ENCODE measurements around the gene PPP1R12B.
"Not testable (repeated sequence)": the region's sequence is repeated elsewhere in the genome, so short reads cannot be mapped to it uniquely, and the experiment has no call there.

Gene PPP1R12B

DNA sequence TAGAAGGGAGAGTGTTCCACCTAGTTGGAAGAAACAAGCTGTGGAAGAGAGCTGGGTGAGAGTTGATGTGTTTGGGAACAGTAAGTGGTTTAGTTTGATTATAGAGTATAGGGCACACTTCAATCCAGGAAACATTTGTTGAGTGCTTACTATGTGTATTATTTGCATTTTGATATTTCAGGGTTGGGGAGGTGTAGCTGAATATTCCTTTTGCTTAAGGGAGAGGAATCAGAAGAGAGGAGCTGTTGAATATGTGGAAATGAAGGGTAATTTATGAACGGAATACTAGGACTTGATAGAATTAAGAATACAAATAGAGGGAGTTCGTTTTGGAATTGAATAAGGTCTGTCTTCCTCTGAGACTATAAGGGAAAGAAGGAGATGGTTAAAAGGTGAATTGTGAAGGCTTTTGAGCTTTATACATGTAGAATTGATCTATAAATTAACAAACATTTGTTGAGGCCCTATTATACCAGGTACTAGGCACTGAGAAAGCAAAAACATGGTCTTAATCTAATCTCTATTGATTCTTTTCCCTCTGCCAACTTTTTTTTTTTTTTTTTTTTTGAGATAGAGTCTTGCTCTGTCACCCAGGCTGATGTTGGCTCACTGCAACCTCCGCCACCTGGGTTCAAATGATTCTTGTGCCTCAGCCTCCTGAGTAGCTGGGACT, 72.1 kb downstream of the PPP1R12B start:
- not testable (repeated sequence) for H3K4me1 ChIP-seq (ENCODE audit: control insufficient read depth in 1 of 2, insufficient read depth in 1 of 2, low read depth in 1 of 2, low read length in 1 of 2); H3K27ac ChIP-seq; H3K9me3 ChIP-seq; H3K27me3 ChIP-seq; H3K4me3 ChIP-seq (ENCODE audit: low read depth in 1 of 2, low read length in 1 of 2)
- peaks cover 14% of the 10 kb centered on the region for H3K36me3 ChIP-seq

DNA sequence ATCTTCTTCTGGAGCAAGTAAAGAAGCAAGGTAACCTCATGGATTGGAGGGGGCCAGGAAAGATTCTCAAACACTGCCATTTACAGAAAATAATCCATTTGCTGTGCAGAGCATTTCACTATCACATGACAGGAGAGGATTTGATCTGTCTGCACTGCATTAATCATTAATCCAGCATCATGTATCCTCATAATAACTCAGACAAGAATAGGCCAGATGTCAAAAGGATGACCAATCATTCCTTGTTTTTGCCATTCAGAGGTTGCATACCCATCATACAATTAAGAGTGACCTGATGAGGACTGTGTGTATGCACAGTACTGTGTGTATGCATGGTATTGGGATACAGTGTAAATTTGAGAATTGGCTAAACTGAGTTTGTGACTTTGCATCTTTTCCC, 74.2 kb downstream of the PPP1R12B start:
- H3K27ac ChIP-seq; H3K27me3 ChIP-seq; H3K9me3 ChIP-seq; H3K4me3 ChIP-seq (ENCODE audit: low read depth in 1 of 2, low read length in 1 of 2); H3K4me1 ChIP-seq (ENCODE audit: control insufficient read depth in 1 of 2, insufficient read depth in 1 of 2, low read depth in 1 of 2, low read length in 1 of 2): not testable (repeated sequence)
- H3K36me3 ChIP-seq: peaks cover 19% of the 10 kb centered on the region

DNA sequence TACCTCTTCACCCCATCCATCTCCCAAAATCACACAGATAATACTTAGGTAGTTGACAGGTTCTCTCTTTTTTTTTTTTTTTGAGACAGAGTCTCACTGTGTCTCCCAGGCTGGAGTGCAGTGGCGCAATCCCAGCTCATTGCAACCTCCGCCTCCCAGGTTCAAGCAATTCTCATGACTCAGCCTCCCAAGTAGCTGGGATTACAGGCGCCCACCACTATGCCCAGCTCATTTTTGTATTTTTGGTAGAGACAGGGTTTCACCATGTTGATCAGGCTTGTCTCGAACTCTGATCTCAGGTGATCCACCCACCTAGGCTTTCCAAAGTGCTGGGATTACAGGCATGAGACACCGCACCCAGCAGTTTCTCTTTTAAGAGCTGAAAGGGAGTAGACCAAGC, 75.8 kb downstream of the PPP1R12B start:
- not testable (repeated sequence) for H3K27ac ChIP-seq; H3K4me3 ChIP-seq (ENCODE audit: low read depth in 1 of 2, low read length in 1 of 2); H3K27me3 ChIP-seq; H3K9me3 ChIP-seq; H3K4me1 ChIP-seq (ENCODE audit: control insufficient read depth in 1 of 2, insufficient read depth in 1 of 2, low read depth in 1 of 2, low read length in 1 of 2)
- peaks cover 19% of the 10 kb centered on the region for H3K36me3 ChIP-seq

DNA sequence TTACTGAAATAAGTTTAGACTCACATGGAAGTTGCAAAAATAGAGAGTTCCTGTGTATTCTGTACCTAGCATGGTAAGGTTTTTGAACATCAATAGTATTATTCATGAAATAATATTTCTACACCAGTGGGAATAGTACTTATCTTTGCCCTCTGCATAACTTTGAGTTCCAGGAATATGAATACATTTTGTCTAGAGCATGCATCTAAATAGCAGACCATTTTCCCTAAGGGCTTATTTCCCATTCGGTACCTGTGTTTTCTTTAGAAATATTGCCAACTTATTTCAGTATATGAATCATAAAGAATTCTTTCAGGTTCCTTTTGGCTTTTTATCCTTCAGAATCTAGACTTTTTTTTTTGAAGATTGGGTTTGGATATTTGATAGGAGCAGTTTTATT, 81.6 kb downstream of the PPP1R12B start:
- H3K4me3 ChIP-seq (ENCODE audit: low read depth in 1 of 2, low read length in 1 of 2); H3K27me3 ChIP-seq; H3K4me1 ChIP-seq (ENCODE audit: control insufficient read depth in 1 of 2, insufficient read depth in 1 of 2, low read depth in 1 of 2, low read length in 1 of 2); H3K27ac ChIP-seq; H3K9me3 ChIP-seq: not testable (repeated sequence)
- peaks cover 50% of the 10 kb centered on the region for H3K36me3 ChIP-seq

DNA sequence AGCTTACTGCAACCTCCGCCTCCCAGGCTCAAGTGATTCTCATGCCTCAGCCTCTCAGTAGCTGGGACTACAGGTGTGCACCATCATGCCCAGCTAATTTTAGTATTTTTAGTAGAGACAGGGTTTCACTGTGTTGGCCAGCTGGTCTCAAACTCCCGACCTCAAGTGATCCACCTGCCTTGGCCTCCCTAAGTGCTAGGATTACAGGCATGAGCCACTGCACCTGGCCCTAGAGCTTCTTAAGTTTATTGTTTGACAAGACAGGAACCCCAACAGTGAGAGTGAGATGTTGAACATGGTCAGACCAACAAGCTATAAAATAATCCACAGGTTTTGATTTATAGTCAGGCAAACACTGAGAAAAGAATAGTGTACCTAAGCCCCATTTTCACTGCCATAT, 83.8 kb downstream of the PPP1R12B start:
- not testable (repeated sequence) for H3K4me3 ChIP-seq (ENCODE audit: low read depth in 1 of 2, low read length in 1 of 2); H3K27ac ChIP-seq; H3K27me3 ChIP-seq; H3K9me3 ChIP-seq; H3K4me1 ChIP-seq (ENCODE audit: control insufficient read depth in 1 of 2, insufficient read depth in 1 of 2, low read depth in 1 of 2, low read length in 1 of 2)
- peaks cover 63% of the 10 kb centered on the region for H3K36me3 ChIP-seq

DNA sequence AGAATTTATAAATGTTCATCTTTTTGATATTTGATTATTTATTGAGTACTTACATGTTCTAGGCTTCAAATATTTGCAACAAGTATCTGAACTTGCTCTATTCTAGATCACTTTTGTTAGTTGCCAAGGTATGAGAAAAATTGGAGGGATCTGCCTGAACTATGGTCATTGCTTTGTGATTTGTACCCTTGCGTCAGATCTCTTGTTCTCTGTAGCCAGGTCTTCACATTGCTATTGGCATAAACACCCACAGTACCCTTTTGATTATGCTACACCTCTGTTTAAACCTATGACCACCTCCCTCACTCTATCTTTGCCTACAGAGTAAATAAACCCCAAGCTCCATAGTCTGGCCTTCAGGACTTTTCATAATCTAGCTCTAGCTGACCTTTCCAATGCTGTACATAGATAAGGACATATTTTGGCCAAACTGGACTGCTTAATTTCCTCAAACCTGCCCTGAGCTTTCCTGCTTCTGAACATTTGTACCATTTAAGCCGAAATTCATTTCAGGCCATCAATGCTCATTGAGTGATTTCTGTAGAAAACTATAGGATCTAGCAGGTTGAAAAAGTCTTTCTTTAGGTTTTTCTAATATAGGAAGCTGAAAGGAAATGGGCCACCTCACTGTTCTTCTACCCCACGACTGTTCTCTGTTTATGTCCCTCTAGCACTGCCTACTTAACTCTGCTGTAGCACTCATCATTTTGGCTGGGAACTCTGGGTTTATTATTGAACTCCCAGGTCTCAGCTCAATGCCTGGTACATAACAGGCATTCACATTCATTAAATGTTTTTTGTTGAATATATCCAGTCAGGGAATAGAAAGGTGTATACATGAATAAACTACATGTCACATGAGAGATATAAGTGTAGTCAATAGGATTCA, 84.9 kb downstream of the PPP1R12B start:
- peaks cover 74% of the 10 kb centered on the region for H3K36me3 ChIP-seq
- TF ChIP-seq, protein P1, sequence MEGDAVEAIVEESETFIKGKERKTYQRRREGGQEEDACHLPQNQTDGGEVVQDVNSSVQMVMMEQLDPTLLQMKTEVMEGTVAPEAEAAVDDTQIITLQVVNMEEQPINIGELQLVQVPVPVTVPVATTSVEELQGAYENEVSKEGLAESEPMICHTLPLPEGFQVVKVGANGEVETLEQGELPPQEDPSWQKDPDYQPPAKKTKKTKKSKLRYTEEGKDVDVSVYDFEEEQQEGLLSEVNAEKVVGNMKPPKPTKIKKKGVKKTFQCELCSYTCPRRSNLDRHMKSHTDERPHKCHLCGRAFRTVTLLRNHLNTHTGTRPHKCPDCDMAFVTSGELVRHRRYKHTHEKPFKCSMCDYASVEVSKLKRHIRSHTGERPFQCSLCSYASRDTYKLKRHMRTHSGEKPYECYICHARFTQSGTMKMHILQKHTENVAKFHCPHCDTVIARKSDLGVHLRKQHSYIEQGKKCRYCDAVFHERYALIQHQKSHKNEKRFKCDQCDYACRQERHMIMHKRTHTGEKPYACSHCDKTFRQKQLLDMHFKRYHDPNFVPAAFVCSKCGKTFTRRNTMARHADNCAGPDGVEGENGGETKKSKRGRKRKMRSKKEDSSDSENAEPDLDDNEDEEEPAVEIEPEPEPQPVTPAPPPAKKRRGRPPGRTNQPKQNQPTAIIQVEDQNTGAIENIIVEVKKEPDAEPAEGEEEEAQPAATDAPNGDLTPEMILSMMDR (IDR thresholded peaks at IDR 0.05): no peak
- no peak overlapping the region for H3K4me3 ChIP-seq (ENCODE audit: low read depth in 1 of 2, low read length in 1 of 2)
- H3K9me3 ChIP-seq: no peaks in the 10 kb centered on the region
- H3K4me1 ChIP-seq (ENCODE audit: control insufficient read depth in 1 of 2, insufficient read depth in 1 of 2, low read depth in 1 of 2, low read length in 1 of 2): no peaks in the 10 kb centered on the region
- no peak overlapping the region for H3K27ac ChIP-seq
- H3K27me3 ChIP-seq: no peaks in the 10 kb centered on the region

DNA sequence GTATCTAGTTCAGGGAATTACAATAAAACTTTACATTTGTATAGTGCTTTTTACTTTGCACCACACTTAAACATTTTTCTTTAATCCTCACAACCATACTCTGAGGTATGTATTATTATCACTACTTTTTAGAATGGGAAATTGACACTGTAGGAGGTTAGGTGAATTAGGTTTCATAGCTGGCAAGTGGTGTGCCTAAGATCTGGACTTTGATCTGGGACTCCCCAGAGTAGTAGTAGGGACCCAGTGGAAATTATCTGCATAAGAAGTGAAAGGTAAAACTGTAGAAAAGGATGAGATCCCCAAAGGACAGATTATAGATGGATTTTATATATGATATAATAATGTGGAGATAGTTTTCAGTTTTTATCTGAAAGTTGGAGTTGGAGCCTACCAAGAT, 85.6 kb downstream of the PPP1R12B start:
- H3K4me3 ChIP-seq (ENCODE audit: low read depth in 1 of 2, low read length in 1 of 2): no peak overlapping the region

More for the DNA sequence above, 85.6 kb downstream of the PPP1R12B start:
- no peaks in the 10 kb centered on the region for H3K27me3 ChIP-seq
- H3K9me3 ChIP-seq: no peaks in the 10 kb centered on the region
- no peak overlapping the region for H3K27ac ChIP-seq
- H3K4me1 ChIP-seq (ENCODE audit: control insufficient read depth in 1 of 2, insufficient read depth in 1 of 2, low read depth in 1 of 2, low read length in 1 of 2): no peaks in the 10 kb centered on the region
- H3K36me3 ChIP-seq: peaks cover 81% of the 10 kb centered on the region
- TF ChIP-seq, protein P1 (IDR thresholded peaks at IDR 0.05): no peak
